GM21576 (cell line): ENCODE measurements around the gene PPFIA3.
"Not testable (repeated sequence)": the region's sequence is repeated elsewhere in the genome, so short reads cannot be mapped to it uniquely, and the experiment has no call there.

Experiments used
- ATAC-seq: cut with Tn5 transposase; IDR thresholded peaks from one replicate; pipeline ENCODE4 v1.9.1; 2021; ENCODE audit warnings: mild to moderate bottlenecking, moderate library complexity; ENCODE audit not compliant: unreplicated experiment

The PPFIA3 gene

GRCh38 chr19:49173198-49173597, 53.9 kb downstream of the PPFIA3 start:
- ATAC-seq, result no peak

GRCh38 chr19:49180659-49181058, 61.3 kb downstream of the PPFIA3 start:
- ATAC-seq, result no peak

GRCh38 chr19:49182010-49182847, 62.9 kb downstream of the PPFIA3 start:
- not testable (repeated sequence) for ATAC-seq

- ATAC-seq, result no peak
Observed at GRCh38 chr19:49182848-49183375, 63.6 kb downstream of the PPFIA3 start.

GRCh38 chr19:49186108-49186507, 66.8 kb downstream of the PPFIA3 start:
- no peak for ATAC-seq

- no peak for ATAC-seq
Observed at GRCh38 chr19:49188626-49189200, 69.4 kb downstream of the PPFIA3 start.

GRCh38 chr19:49189259-49189658, 69.9 kb downstream of the PPFIA3 start:
- ATAC-seq, result no peak

- no peak for ATAC-seq
Observed at GRCh38 chr19:49190781-49191180, 71.4 kb downstream of the PPFIA3 start.

- no peak for ATAC-seq
Observed at GRCh38 chr19:49193822-49194394, 74.6 kb downstream of the PPFIA3 start.

- no peak for ATAC-seq
Observed at GRCh38 chr19:49194408-49194807, 75.1 kb downstream of the PPFIA3 start.

- ATAC-seq, result no peak
Observed at GRCh38 chr19:49196527-49197240, 77.3 kb downstream of the PPFIA3 start.

- no peak for ATAC-seq
Observed at GRCh38 chr19:49200238-49200862, 81.0 kb downstream of the PPFIA3 start.
